ENCODE measurements around the gene SORBS1.
"Not testable (repeated sequence)": the region's sequence is repeated elsewhere in the genome, so short reads cannot be mapped to it uniquely, and the experiment has no call there.

The SORBS1 gene

DNA sequence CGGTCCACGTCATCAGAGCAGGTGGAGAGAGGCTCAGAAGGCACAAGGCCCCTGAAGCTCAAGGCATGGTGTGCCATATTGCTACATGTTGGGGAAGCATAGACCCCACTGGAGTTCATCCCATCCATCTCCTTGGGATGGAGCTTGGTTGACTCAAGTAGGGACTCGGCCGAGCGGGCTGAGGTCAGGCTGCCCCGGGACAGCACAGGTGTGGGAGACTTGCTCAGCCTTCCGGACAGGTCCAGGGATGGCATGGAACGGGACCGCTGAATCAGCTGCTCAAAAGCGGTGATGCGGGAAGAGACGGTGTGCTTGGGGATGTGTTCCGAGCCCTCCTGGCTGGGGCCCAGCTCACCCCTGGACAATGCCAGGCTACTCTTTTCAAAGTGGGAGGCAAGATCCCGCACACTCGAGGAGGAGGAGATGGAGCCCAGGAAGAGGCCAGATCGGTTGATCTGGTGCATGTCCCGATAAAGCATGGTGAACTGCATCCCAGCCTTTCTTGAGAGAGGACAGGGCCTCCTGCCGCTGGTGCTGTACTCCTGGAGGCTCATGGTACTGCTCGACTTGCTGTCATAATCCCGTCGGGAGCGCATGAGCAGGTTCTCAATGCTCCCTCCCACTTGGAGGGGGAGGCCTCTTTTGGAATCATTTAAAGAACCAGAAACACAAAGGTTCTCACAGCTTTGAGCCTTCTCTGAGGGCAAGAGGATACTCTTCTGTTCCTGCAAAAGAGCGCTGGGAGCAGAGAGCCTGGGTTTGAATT is 204.8 kb downstream of the SORBS1 start:
- DNase-seq (ENCODE audit: low read depth in 1 of 2, low spot score in 1 of 2) = no peak

DNA sequence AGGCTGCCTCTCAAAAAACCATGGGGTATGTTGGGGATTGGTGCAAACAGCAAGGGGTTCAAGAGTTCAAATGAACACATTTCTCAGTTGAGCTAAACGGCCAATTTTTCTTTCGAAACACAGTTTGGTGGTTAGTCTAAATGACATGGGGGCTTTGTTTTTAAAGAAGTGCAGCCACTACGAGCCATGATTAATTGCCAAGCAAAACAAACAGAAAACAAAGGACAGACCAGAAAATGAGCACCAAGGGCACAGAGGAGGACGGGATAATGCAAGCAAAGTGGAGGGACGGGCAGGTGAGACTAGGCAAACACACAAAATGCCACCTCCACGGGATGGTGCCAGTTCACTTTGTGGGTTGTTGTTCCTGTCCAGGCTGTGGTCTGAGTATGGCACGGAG is 205.9 kb downstream of the SORBS1 start:
- no peak for DNase-seq (ENCODE audit: low read depth in 1 of 2, low spot score in 1 of 2)

DNA sequence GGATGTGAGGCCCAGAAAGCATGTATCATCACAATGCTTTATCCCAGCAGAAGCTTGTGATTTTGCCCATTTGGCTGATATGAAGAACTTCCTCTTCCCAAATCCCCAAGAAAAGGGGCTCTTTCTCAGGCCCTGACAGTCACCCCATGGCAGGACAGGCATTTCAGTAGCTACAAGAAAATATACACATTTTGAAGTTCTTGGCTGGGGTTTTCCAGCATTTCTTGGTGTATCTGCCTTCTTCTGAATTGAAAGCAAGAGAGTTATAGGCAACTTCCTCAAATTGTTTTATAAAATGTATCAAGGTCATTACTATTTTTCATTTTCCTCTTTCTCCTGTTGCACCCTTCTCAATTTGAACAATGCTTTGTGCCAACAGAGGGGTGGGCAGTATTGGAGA is 207.1 kb downstream of the SORBS1 start:
- no peak for DNase-seq (ENCODE audit: low read depth in 1 of 2, low spot score in 1 of 2)

DNA sequence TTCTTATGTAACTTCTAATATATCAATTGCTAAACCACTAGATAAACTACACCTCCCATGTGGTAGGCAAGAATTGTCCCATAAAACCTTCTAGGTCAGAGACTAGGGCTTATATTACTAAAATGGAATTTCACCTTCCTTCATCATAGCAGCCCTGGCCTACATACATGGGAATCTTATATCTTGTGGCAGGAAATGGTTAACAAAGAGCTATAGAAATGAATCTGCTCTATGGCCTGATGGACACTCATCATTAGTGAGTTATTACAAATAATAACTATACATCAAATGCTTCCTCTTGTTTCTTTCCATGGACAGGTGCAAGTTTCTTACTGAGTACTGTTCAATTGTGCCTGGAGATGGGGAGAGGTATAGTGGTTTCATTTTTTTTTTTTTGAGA is 208.0 kb downstream of the SORBS1 start:
- no peak for DNase-seq (ENCODE audit: low read depth in 1 of 2, low spot score in 1 of 2)

DNA sequence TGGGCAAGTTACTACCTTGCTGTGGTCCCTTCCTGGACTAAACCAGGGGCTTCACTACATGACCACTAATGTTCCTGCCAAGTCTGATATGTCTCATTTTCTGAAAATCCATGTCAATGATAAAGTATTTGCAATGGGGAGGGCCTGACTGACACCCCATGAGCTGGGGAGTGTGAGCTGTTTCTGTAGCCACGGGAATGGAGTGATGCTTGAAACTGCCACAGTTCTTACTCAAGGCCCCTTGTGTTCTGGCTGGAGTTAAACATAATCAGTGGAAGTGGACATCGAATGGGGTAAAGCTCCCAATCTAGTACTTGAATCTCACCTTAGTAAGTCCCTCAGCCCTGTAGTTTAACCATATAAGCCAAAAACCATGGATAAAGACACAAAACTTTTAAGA is 208.5 kb downstream of the SORBS1 start:
- no peak for DNase-seq (ENCODE audit: low read depth in 1 of 2, low spot score in 1 of 2)

DNA sequence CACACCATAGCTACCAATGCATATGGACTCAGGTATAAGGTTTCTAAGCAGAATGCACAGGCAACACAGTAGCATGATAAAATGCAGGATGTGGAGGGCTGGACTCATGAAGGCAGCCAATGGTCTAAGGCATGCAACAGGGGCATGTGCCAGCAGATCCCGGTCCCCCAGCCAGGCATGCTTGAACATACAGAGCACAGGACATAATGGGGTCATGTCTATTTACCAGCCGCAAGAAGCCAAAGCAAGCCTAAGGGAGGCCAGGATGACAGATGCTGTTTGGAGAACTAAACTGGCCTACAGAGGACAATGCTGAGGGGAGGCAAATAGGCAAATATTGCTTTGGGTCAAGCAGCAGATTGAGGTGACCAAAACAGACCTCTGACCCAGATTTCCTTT is 210.3 kb downstream of the SORBS1 start:
- DNase-seq (ENCODE audit: low read depth in 1 of 2, low spot score in 1 of 2) = no peak

DNA sequence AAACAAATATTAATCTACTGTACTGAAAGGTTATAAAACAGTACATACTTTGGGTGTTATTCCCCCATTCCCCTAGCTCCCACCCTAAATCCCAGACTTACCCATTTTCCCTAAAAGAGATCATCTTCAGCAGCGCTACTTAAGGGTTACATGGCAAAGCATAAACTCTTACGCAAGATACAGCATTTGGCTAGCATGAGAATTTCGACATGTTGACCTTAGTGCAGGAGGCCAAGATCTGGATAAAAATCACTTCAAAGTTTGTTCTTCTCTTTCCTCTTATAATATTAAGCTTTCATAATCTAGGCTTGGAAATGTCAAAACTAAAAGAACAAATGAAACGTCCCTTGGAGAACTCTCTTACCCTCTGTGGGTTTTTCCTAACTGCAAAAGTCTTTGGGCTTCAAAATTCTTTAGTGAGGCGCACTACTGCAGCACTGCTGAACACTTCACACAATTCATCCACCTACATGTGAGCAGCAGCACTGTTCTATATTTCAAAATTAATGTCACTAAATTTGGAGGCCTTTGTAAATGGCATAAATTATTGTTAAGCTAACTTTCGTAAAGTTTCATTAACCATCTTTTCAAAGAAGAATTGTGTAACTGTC is 210.8 kb downstream of the SORBS1 start:
- no peak for DNase-seq (ENCODE audit: low read depth in 1 of 2, low spot score in 1 of 2)

DNA sequence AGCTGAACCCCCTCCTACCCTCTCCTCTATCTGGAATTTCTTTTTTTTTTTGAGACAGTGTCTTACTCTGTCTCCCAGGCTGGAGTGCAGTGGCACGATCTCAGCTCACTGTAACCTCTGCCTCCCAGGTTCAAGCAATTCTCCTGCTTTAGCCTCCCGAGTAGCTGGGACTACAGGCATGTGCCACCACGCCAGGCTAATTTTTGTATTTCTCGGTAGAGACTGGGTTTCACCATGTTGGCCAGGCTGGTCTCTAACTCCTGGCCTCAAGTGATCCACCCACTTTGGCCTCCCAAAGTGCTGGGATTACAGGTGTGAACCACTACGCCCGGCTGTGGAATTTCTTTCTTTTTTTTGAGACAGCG is 213.8 kb downstream of the SORBS1 start:
- not testable (repeated sequence) for DNase-seq (ENCODE audit: low read depth in 1 of 2, low spot score in 1 of 2)

DNA sequence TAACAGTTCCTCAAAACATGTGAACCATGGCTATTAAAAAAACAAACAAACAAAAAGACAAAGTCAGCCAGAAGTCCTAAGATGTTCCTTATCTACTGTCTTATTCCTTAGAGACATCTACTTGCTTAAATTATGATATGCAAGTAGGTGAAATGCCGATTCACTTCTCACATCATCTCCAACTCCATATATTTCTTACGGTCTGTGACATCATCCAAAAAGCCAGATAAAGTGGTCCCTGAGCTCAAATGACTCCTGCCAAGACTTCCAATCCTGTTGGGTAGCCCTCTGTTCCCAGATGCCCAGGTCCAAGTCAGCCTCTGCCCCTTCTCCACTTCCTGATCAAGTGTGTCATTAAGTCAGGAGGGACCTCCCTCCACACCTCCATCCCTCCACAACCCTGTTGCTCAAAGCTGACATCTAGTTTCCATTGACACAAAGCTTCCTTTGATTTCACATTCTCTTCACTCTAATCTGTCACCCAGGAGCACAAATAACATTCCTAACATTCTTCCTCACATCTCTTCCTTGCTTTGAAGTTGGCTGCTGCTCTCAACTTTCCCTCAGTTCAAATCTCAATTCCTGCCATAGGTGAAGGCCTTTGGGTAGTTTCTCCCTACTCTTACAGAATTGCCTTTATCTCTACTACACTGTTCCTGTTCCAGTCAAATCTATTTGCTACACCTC is 214.3 kb downstream of the SORBS1 start:
- DNase-seq (ENCODE audit: low read depth in 1 of 2, low spot score in 1 of 2) = no peak

DNA sequence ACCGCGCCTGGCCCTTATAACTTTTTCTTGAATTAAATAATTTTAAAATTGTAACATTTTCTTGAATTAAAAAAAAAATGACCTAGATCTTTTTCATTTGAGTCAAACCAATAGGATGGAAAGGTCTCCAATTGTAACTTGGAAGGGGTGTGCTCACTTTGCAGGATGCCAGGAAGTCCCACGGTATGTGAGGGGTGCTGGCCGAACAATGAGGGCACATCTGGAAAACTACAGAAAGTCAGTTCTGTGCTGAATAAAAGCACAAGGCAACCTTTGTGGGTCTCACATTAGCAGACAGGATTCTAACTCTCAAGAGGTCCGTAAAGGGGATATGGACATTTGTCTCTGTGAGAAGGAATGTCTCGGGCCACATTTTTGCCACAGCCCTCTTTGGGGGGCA is 217.6 kb downstream of the SORBS1 start:
- no peak for DNase-seq (ENCODE audit: low read depth in 1 of 2, low spot score in 1 of 2)

DNA sequence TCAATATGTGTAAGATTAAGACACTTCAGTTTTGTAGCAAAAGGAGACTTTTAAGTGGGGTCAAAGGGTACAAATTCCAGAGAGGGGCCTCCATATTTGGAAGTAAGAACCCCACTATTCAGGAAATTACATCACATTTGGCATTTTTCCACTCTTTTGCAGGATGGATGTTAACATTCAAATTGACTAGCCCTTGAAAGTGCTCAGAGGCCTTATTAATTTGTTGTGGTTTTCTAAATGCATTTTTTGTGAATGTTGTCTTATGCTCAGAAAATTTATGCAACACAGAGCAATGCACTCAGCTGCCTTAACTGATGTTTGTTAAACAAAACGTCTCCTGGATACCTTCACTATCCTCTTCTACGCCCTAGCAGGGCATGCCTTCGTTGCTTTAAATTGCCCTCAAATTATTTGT is 219.4 kb downstream of the SORBS1 start:
- no peak for DNase-seq (ENCODE audit: low read depth in 1 of 2, low spot score in 1 of 2)

DNA sequence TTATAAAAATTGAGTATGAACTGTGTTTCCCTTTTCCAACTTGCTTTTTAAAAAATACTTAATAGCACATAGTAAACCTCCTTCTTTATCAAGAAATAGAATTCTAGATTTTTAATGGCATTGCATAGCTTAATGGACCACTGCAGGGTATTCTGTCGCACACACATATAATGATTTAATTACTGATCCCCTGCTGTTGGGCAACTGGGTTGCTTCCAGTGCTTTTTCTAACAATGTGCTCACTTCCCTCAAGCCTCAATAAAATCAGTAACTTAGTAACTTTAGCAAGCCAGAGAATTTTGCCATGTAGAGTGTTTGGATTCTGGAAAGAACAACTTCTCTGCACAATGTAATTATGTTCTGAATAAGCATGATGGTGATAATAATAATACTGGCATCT is 221.3 kb downstream of the SORBS1 start:
- DNase-seq (ENCODE audit: low read depth in 1 of 2, low spot score in 1 of 2) = no peak

DNA sequence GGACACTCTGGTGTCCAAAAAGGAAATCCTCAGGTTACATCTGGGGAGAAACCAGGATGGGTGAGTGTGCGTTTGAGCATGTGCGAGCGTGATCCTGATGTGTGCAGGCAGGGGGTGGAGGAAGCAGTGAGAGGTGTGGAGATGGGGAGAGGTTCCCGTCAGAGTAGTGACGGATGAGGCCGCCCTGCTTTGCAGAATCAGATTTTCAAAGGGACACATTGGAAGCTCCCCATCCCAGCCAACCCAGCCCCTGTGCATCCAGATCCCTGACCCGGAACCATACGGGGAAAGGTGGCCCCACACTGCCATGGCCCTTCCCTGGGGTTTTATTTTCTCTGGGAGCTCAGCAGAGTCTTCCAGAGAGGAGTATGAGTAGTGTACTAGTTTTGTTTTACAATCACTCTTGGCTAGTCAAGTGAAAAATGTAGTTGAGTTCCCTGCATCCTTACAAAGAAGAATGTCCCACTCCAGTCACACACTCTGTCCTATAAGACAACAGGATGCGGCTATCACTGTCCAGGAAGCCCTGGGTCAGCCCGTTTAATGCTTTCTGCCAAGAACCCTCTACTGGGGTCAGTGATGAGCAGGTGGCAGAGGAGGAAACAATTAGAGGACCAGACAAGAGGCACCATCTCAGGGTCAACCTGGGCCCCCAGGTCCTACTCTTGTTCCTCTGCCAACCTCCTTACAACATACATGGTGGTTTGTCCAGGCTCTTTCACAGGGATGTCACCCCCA is 223.6 kb downstream of the SORBS1 start:
- DNase-seq (ENCODE audit: low read depth in 1 of 2, low spot score in 1 of 2) = no peak

DNA sequence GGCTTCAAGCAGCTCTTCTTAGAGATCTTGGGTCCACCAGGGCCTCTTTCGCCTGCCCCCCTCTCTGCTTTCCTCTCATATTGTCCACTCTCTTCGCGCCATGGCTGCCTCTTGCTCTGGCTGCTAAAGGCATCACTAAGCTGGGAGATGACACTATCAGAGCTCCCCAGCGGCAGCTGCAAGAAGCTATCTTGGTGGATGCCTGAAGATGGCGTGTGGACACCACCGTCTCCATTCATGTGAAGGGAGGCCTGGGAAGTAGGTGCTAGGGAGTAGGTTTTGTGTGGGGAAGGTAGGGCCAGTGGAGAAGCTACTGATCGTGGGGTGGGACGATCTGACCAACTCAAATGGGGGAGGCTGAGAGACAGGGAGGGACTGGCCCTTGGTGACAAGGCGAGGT is 224.5 kb downstream of the SORBS1 start:
- DNase-seq (ENCODE audit: low read depth in 1 of 2, low spot score in 1 of 2) = no peak

DNA sequence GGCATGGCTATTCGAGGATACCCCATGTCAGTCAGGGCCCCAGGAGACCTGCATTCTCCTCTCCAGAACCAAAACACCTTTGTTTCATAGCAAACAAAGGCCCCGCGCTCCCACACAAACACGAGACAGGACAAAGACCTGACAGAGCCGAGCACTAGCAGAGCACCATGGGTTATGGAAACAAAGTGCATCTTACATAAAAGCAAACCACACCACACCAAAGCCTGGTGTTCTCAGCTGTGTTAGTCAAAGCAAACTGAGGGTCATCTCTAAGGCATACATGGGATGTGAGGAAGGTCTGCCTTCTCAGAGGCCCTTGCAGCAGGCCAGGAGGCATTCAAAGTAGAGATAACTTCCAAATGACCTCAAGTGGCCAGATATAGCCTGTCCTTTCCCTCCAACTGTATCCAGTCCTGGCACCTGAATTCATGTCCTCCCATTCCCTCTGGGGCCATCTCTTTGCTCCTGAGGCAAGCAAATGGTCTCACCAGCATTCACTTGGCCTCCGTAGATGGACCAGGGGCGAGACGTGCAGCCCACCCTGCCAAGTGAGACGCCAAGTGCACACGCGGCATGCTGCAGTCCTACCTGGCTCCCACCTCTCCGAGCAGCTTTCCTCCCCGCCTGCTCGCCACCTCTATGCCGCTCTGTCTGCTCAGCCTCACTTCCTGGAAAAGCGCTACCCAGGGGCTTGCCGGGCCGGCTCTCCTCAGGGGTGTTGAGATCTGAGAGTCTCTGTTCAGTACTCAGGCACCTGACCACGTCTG is 225.1 kb downstream of the SORBS1 start:
- no peak for DNase-seq (ENCODE audit: low read depth in 1 of 2, low spot score in 1 of 2)

DNA sequence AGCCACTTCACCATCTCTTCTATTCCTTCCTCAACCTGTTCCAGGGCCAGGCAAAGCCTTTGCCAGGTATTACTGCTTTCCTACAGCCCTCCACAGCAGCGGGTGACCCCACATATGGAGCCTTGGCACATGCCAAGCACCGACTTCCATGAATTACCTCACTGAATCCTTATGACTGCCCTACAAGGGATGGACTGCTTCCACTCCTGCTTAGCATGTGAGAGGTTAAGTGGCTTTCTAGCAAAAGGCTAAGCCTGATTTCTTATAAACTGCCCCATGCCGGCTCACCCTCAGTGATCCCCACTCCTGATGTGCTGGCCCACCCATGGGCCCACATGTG is 226.4 kb downstream of the SORBS1 start:
- DNase-seq (ENCODE audit: low read depth in 1 of 2, low spot score in 1 of 2) = no peak

DNA sequence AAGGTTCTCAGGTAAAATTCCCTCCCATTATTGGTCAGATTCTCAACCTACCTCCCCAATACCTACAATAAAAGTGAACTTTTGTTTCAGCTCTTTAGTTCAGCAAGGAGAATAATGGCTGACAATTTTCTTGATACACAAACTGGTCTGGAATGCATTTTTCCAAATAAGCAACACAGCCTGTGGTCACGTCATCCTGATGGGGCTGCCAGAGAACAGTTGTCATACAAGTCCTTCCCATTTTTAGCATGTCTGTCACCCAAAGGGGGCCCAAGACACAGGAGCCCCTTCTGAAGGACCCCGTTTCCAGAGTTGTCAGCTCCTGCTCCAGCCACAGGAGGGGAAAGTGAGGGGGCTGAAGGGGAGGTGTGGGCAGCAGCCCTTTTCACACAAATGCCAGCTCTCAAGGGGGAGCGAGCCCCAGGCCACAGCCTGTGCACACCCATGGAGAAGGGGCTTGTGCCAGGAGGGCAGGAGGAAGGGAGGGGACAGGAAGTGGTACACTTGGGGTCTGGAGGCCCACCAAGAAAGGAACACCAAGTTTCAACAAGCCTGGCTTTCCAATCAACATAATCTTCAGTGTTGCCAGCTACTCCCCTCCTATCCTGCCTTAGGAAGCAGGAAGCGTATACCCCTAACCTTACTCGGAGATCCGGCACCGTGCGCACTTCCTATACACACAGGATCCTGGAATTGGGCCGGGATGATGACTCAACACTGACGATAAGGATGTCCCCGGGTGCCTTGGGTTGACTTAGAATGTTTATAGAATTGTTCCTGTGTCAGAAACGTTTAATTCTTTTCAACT is 227.0 kb downstream of the SORBS1 start:
- DNase-seq (ENCODE audit: low read depth in 1 of 2, low spot score in 1 of 2) = no peak

DNA sequence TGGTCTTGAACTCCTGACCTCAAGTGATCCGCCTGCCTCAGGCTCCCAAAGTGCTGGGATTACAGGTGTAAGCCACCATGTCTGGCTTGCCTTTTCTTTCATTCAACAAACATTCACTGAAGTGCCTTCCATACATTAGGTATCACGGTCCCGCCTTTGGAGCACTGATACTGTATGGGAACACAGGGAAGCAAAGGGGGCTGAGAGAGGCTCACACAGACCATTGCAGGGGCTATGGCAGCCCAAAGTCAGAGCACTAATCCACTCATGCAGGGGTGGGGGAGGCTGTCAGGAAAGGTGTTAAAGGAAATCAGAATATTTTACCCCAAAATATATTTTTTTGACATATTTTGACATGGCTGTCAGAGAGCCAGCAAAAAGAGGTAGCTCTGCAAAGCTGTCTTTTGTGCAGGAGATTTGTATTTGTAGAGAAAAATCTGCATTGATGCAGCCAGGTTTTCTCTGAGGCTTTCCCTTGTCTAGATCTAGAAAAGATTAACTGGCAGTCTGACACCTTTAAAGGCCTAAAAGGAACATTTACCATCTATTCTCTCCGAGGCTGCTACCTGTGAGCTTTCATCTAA is 228.4 kb downstream of the SORBS1 start:
- DNase-seq (ENCODE audit: low read depth in 1 of 2, low spot score in 1 of 2) = no peak

DNA sequence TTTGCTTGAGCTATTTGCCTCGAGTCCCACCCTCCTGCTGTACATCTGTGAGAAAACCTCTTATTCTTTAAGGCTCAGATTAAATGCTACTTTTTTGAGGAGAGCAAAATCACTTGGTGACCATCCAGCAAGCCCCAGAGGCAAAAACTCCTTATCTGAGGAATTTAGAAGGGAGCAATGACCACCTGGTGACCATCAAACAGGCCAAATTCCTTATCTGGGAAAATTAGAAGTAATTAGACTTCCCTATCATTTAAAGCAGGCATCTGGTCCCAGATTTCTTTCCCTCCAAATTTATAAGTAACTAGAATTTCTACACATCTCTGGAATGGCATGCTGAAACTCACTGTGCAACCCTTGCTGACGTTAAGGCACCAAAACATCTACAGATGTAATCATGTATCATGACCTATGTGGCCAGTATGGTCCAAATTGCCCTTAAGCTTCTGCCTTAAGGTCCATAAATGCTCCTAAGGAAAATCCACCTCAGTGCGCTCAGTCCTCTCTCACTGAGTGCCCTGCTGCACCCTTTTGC is 229.5 kb downstream of the SORBS1 start:
- no peak for DNase-seq (ENCODE audit: low read depth in 1 of 2, low spot score in 1 of 2)

DNA sequence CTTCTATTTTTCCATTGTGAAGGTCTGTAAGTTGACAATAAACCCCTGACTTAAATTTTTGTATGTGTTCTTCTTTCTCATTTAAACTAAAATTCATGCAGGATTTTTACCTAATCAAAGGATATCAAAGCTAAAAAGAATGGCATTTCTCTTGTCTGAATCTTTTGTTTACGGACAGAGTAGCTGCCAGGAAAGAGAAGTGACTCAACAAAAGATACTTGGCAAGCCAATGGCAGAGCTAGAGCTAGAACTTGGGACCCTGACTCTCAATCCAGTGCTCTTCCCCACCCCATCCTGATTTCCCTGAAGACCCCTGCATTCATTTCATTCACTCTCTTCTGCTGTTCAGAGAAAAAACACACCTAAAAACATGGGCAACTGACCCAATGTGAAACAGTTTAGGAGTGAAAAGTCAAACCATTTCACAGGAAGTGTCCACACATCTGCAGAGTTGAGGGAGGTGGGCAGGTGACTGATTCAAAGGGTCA is 230.2 kb downstream of the SORBS1 start:
- DNase-seq (ENCODE audit: low read depth in 1 of 2, low spot score in 1 of 2) = no peak

Measured in stimulated activated CD4-positive, alpha-beta T cell treated with anti-CD3 and anti-CD28 coated beads, Interleukin-15, amount 100 ng/mL, for 1 hour (primary cell).